IPS DF 6.9 (cell line): ENCODE results near the gene FAM227B.

Experiments
- DNase-seq: peaks from one replicate; pipeline ENCODE4 v3.0.0-alpha.2; 2013; ENCODE audit warnings: low read depth, low spot score
- H3K27ac ChIP-seq: one replicate; pipeline ENCODE4 v1.5.1; 2013; ENCODE audit warnings: low read length, control low read depth
- H3K27me3 ChIP-seq: 2 replicates; pipeline ENCODE4 v1.6.1; 2013; ENCODE audit warnings: mild to moderate bottlenecking, low read length; ENCODE audit not compliant: control insufficient read depth, insufficient read depth
- H3K36me3 ChIP-seq: 2 replicates; pipeline ENCODE4 v1.6.1; 2013; ENCODE audit warnings: low read length; ENCODE audit not compliant: control insufficient read depth, insufficient read depth
- H3K4me1 ChIP-seq: 2 replicates; pipeline ENCODE4 v1.6.1; 2013; ENCODE audit warnings: low read length; ENCODE audit not compliant: control insufficient read depth, insufficient read depth
- H3K4me3 ChIP-seq: 2 replicates; pipeline ENCODE4 v1.5.1; 2013; ENCODE audit warnings: mild to moderate bottlenecking, low read length
- H3K9me3 ChIP-seq: 2 replicates; pipeline ENCODE4 v1.6.1; 2013; ENCODE audit warnings: low read length, inconsistent platforms; ENCODE audit not compliant: control insufficient read depth, insufficient read depth
- WGBS: extraction: QIAGEN DNeasy Blood & Tissue Kit; methylation state at CpG from one replicate; pipeline ENCODE4 v1.1.7; 2013; ENCODE audit warnings: mixed read lengths, missing lambda C conversion rate; ENCODE audit not compliant: insufficient read length, insufficient coverage; 5-methylcytosine and 5-hydroxymethylcytosine counted together

FAM227B gene

GRCh38 chr15:49309889-49310288, 310.7 kb downstream of the FAM227B start:
- no peak for DNase-seq
- Histone ChIP-seq H3K27ac (no peak overlapping the region), H3K9me3 (no peaks in the 10 kb centered on the region), H3K4me1 (no peaks in the 10 kb centered on the region), H3K4me3 (no peak overlapping the region), H3K36me3 (no peaks in the 10 kb centered on the region), H3K27me3 (no peaks in the 10 kb centered on the region; the same call in 1 of the 2 replicates)

GRCh38 chr15:49308686-49309085, 311.9 kb downstream of the FAM227B start:
- H3K36me3 ChIP-seq, result no peaks in the 10 kb centered on the region

GRCh38 chr15:49306551-49306950, 314.1 kb downstream of the FAM227B start:
- Histone ChIP-seq H3K27ac (no peak overlapping the region), H3K36me3 (no peaks in the 10 kb centered on the region), H3K4me1 (no peaks in the 10 kb centered on the region), H3K27me3 (no peaks in the 10 kb centered on the region), H3K9me3 (no peaks in the 10 kb centered on the region), H3K4me3 (no peak overlapping the region)
- no peak for DNase-seq
- no CpG with 5 or more reads among the region's 1 CpG for WGBS

More at GRCh38 chr15:49308686-49309085, 311.9 kb downstream of the FAM227B start:
- DNase-seq, result no peak
- H3K27me3 ChIP-seq, result no peaks in the 10 kb centered on the region; the same call in 1 of the 2 replicates
- no peak overlapping the region for H3K4me3 ChIP-seq
- H3K27ac ChIP-seq, result no peak overlapping the region
- H3K9me3 ChIP-seq, result no peaks in the 10 kb centered on the region
- WGBS, result no CpG with 5 or more reads among the region's 2 CpGs
- no peaks in the 10 kb centered on the region for H3K4me1 ChIP-seq

GRCh38 chr15:49303003-49303402, 317.6 kb downstream of the FAM227B start:
- no CpG with 5 or more reads among the region's 3 CpGs for WGBS
- H3K4me3 ChIP-seq, result no peak overlapping the region
- no peaks in the 10 kb centered on the region for H3K36me3 ChIP-seq

GRCh38 chr15:49301562-49301961, 319.1 kb downstream of the FAM227B start:
- Histone ChIP-seq H3K27ac (no peak overlapping the region), H3K27me3 (no peaks in the 10 kb centered on the region), H3K4me3 (no peak overlapping the region), H3K9me3 (no peaks in the 10 kb centered on the region), H3K36me3 (no peaks in the 10 kb centered on the region), H3K4me1 (no peaks in the 10 kb centered on the region)
- no peak for DNase-seq

More at GRCh38 chr15:49303003-49303402, 317.6 kb downstream of the FAM227B start:
- H3K4me1 ChIP-seq, result no peaks in the 10 kb centered on the region
- no peaks in the 10 kb centered on the region for H3K27me3 ChIP-seq
- H3K9me3 ChIP-seq, result no peaks in the 10 kb centered on the region
- no peak for DNase-seq
- no peak overlapping the region for H3K27ac ChIP-seq

GRCh38 chr15:49300856-49301255, 319.8 kb downstream of the FAM227B start:
- no peaks in the 10 kb centered on the region for H3K9me3 ChIP-seq
- H3K36me3 ChIP-seq, result no peaks in the 10 kb centered on the region
- whole genome bisulfite sequencing, result no CpG with 5 or more reads among the region's 3 CpGs
- no peak for DNase-seq
- no peaks in the 10 kb centered on the region for H3K27me3 ChIP-seq
- no peak overlapping the region for H3K27ac ChIP-seq
- H3K4me1 ChIP-seq, result no peaks in the 10 kb centered on the region
- H3K4me3 ChIP-seq, result no peak overlapping the region

- Histone ChIP-seq H3K4me1 (no peaks in the 10 kb centered on the region), H3K4me3 (no peak overlapping the region), H3K27me3 (no peaks in the 10 kb centered on the region), H3K27ac (no peak overlapping the region), H3K36me3 (no peaks in the 10 kb centered on the region), H3K9me3 (no peaks in the 10 kb centered on the region)
- WGBS, result no CpG with 5 or more reads among the region's 1 CpG
- no peak for DNase-seq
Observed at GRCh38 chr15:49297584-49297983, 323.0 kb downstream of the FAM227B start.

GRCh38 chr15:49296258-49296657, 324.4 kb downstream of the FAM227B start:
- Histone ChIP-seq H3K4me1 (no peaks in the 10 kb centered on the region), H3K27me3 (no peaks in the 10 kb centered on the region), H3K36me3 (no peaks in the 10 kb centered on the region), H3K27ac (no peak overlapping the region), H3K9me3 (no peaks in the 10 kb centered on the region), H3K4me3 (no peak overlapping the region)
- no CpG with 5 or more reads among the region's 1 CpG for WGBS
- DNase-seq, result no peak

- no peak overlapping the region for H3K4me3 ChIP-seq
- no peaks in the 10 kb centered on the region for H3K9me3 ChIP-seq
- no peak overlapping the region for H3K27ac ChIP-seq
- no peaks in the 10 kb centered on the region for H3K4me1 ChIP-seq
- no peak for DNase-seq
- no peaks in the 10 kb centered on the region for H3K36me3 ChIP-seq
- H3K27me3 ChIP-seq, result no peaks in the 10 kb centered on the region
Observed at GRCh38 chr15:49293941-49294340, 326.7 kb downstream of the FAM227B start.

- no peaks in the 10 kb centered on the region for H3K27me3 ChIP-seq
- H3K27ac ChIP-seq, result no peak overlapping the region
- DNase-seq, result no peak
- H3K4me1 ChIP-seq, result no peaks in the 10 kb centered on the region
- no peaks in the 10 kb centered on the region for H3K36me3 ChIP-seq
- no peak overlapping the region for H3K4me3 ChIP-seq
- no CpG with 5 or more reads among the region's 1 CpG for WGBS
- no peaks in the 10 kb centered on the region for H3K9me3 ChIP-seq
Observed at GRCh38 chr15:49290191-49290590, 330.4 kb downstream of the FAM227B start.

- H3K27me3 ChIP-seq, result no peaks in the 10 kb centered on the region
- no CpG with 5 or more reads among the region's 2 CpGs for WGBS
- no peak for DNase-seq
- H3K4me3 ChIP-seq, result no peak overlapping the region
- H3K36me3 ChIP-seq, result no peaks in the 10 kb centered on the region
- no peak overlapping the region for H3K27ac ChIP-seq
- H3K4me1 ChIP-seq, result no peaks in the 10 kb centered on the region
- no peaks in the 10 kb centered on the region for H3K9me3 ChIP-seq
Observed at GRCh38 chr15:49288391-49288790, 332.2 kb downstream of the FAM227B start.
